WTC11 (cell line): ENCODE data around the gene TBC1D21. TPM values are rescaled to one million over a fixed set of nuclear protein-coding genes. Genes with fewer than 3 reads are reported as not detected.

Experiments
- AFF4 ChIP-seq: sonication (generic); formaldehyde crosslinking; IDR thresholded peaks from 2 replicates; pipeline ENCODE4 v1.8.1; 2023; ENCODE audit warnings: mild to moderate bottlenecking, missing genetic modification reagents, borderline replicate concordance
- AR ChIP-seq: fragments of 250-450 bp; sonication (Bioruptor Pico); IDR thresholded peaks from 2 replicates; pipeline ENCODE4 v1.9.0; 2021; ENCODE audit warnings: mild to moderate bottlenecking
- FOXP1 ChIP-seq: sonication (generic); formaldehyde crosslinking; IDR thresholded peaks from 2 replicates; pipeline ENCODE4 v1.8.0; 2022; ENCODE audit warnings: missing genetic modification reagents, mild to moderate bottlenecking, moderate library complexity, borderline replicate concordance
- GABPB1 ChIP-seq: sonication (generic); formaldehyde crosslinking; IDR thresholded peaks from 2 replicates; pipeline ENCODE4 v1.8.1; 2023; ENCODE audit warnings: mild to moderate bottlenecking, missing genetic modification reagents
- JAZF1 ChIP-seq: fragments of 250-450 bp; sonication (Bioruptor Pico); IDR thresholded peaks from 2 replicates; pipeline ENCODE4 v1.9.0; 2021; ENCODE audit warnings: moderate library complexity, mild to moderate bottlenecking, inconsistent platforms
- MXD4 ChIP-seq: fragments of 250-450 bp; sonication (Bioruptor Pico); IDR thresholded peaks from 2 replicates; pipeline ENCODE4 v1.8.0; 2021; ENCODE audit warnings: mild to moderate bottlenecking, moderate library complexity, borderline replicate concordance
- NFE2L1 ChIP-seq: sonication (generic); formaldehyde crosslinking; IDR thresholded peaks from 2 replicates; pipeline ENCODE4 v1.8.1; 2023; ENCODE audit warnings: missing genetic modification reagents
- RORB ChIP-seq: fragments of 250-450 bp; sonication (Bioruptor Pico); IDR thresholded peaks from 2 replicates; pipeline ENCODE4 v1.9.0; 2021; ENCODE audit warnings: mild to moderate bottlenecking
- SMAD3 ChIP-seq: sonication (generic); formaldehyde crosslinking; IDR thresholded peaks from 2 replicates; pipeline ENCODE4 v1.8.0; 2022; ENCODE audit warnings: missing genetic modification reagents, mild to moderate bottlenecking, borderline replicate concordance
- SP1 ChIP-seq: sonication (generic); formaldehyde crosslinking; conservative IDR thresholded peaks from 2 replicates; pipeline ENCODE4 v1.8.1; 2022; ENCODE audit warnings: missing genetic modification reagents
- TCF7 ChIP-seq: sonication (generic); formaldehyde crosslinking; IDR thresholded peaks from 2 replicates; pipeline ENCODE4 v1.8.0; 2022; ENCODE audit warnings: mild to moderate bottlenecking, low read depth, missing genetic modification reagents, moderate library complexity
- ZBTB21 ChIP-seq: sonication (generic); formaldehyde crosslinking; IDR thresholded peaks from 2 replicates; pipeline ENCODE4 v1.8.1; 2023; ENCODE audit warnings: mild to moderate bottlenecking, missing genetic modification reagents, borderline replicate concordance
- ZBTB43 ChIP-seq: sonication (generic); formaldehyde crosslinking; IDR thresholded peaks from 2 replicates; pipeline ENCODE4 v1.8.1; 2023; ENCODE audit warnings: mild to moderate bottlenecking, missing genetic modification reagents
- ZNF396 ChIP-seq: fragments of 250-450 bp; sonication (Bioruptor Pico); IDR thresholded peaks from 2 replicates; pipeline ENCODE4 v1.8.0; 2021; ENCODE audit warnings: mild to moderate bottlenecking, moderate library complexity, borderline replicate concordance
- ZNF423 ChIP-seq: fragments of 250-450 bp; sonication (Bioruptor Pico); IDR thresholded peaks from 2 replicates; pipeline ENCODE4 v2.1.2; 2022; ENCODE audit warnings: mild to moderate bottlenecking, moderate library complexity
- ZNF532 ChIP-seq: fragments of 250-450 bp; sonication (Bioruptor Pico); IDR thresholded peaks from 2 replicates; pipeline ENCODE4 v1.9.0; 2021; ENCODE audit warnings: mild to moderate bottlenecking, borderline replicate concordance
- total RNA-seq: library from RNA; stranded (reverse); gene quantifications from 3 replicates; pipeline ENCODE4 v1.2.3, GENCODE V29; 2021
- TF ChIP-seq, protein P1 (sequence below): sonication (generic); formaldehyde crosslinking; IDR thresholded peaks from 2 replicates; pipeline ENCODE4 v1.8.1; 2022; ENCODE audit warnings: mild to moderate bottlenecking, moderate library complexity, missing genetic modification reagents
- TF ChIP-seq, protein P2 (sequence below): sonication (generic); formaldehyde crosslinking; IDR thresholded peaks from 2 replicates; pipeline ENCODE4 v1.8.1; 2023; ENCODE audit warnings: mild to moderate bottlenecking, missing genetic modification reagents, moderate library complexity
- TF ChIP-seq, protein P3 (sequence below): sonication (generic); formaldehyde crosslinking; IDR thresholded peaks from 2 replicates; pipeline ENCODE4 v1.8.1; 2023; ENCODE audit warnings: mild to moderate bottlenecking, missing genetic modification reagents, moderate library complexity
- TF ChIP-seq, protein P4 (sequence below): sonication (generic); formaldehyde crosslinking; IDR thresholded peaks from 2 replicates; pipeline ENCODE4 v1.8.1; 2023; ENCODE audit warnings: mild to moderate bottlenecking, moderate library complexity, missing genetic modification reagents

TBC1D21 gene
- total RNA-seq, 1 experiment from 2014 or later, result not detected

- TF ChIP-seq AR (no peak), SMAD3 (CRISPR knock-in tag) (no peak), ZBTB21 (CRISPR knock-in tag) (no peak), MXD4 (no peak), SP1 (CRISPR knock-in tag) (no peak; the same call in 1 of the 2 replicates), AFF4 (CRISPR knock-in tag) (no peak), FOXP1 (CRISPR knock-in tag) (0 out of 2 replicates have a peak, but pooled peaks have one; percentile 41), ZNF532 (CRISPR knock-in tag) (no peak), ZNF423 (CRISPR knock-in tag) (peak; percentile 93), JAZF1 (CRISPR knock-in tag) (no peak), ZNF396 (CRISPR knock-in tag) (no peak), ZBTB43 (CRISPR knock-in tag) (no peak), GABPB1 (no peak), TCF7 (CRISPR knock-in tag) (no peak), RORB (no peak), NFE2L1 (CRISPR knock-in tag) (no peak)
- TF ChIP-seq, protein P1, sequence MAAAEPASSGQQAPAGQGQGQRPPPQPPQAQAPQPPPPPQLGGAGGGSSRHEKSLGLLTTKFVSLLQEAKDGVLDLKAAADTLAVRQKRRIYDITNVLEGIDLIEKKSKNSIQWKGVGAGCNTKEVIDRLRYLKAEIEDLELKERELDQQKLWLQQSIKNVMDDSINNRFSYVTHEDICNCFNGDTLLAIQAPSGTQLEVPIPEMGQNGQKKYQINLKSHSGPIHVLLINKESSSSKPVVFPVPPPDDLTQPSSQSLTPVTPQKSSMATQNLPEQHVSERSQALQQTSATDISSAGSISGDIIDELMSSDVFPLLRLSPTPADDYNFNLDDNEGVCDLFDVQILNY (CRISPR knock-in tag), result 0 out of 2 replicates have a peak, but pooled peaks have one; percentile 39
- TF ChIP-seq, protein P2, sequence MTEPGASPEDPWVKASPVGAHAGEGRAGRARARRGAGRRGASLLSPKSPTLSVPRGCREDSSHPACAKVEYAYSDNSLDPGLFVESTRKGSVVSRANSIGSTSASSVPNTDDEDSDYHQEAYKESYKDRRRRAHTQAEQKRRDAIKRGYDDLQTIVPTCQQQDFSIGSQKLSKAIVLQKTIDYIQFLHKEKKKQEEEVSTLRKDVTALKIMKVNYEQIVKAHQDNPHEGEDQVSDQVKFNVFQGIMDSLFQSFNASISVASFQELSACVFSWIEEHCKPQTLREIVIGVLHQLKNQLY (CRISPR knock-in tag), result no peak
- TF ChIP-seq, protein P3, sequence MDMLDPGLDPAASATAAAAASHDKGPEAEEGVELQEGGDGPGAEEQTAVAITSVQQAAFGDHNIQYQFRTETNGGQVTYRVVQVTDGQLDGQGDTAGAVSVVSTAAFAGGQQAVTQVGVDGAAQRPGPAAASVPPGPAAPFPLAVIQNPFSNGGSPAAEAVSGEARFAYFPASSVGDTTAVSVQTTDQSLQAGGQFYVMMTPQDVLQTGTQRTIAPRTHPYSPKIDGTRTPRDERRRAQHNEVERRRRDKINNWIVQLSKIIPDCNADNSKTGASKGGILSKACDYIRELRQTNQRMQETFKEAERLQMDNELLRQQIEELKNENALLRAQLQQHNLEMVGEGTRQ (CRISPR knock-in tag), result no peak
- TF ChIP-seq, protein P4, sequence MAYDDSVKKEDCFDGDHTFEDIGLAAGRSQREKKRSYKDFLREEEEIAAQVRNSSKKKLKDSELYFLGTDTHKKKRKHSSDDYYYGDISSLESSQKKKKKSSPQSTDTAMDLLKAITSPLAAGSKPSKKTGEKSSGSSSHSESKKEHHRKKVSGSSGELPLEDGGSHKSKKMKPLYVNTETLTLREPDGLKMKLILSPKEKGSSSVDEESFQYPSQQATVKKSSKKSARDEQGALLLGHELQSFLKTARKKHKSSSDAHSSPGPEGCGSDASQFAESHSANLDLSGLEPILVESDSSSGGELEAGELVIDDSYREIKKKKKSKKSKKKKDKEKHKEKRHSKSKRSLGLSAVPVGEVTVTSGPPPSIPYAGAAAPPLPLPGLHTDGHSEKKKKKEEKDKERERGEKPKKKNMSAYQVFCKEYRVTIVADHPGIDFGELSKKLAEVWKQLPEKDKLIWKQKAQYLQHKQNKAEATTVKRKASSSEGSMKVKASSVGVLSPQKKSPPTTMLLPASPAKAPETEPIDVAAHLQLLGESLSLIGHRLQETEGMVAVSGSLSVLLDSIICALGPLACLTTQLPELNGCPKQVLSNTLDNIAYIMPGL, result peak; percentile 51; the same call in 1 of the 2 replicates
Observed at GRCh38 chr15:73926219-73927002, 53.0 kb downstream of the TBC1D21 start, which contains the start of gene LOXL1 (continued).
